ENCODE data around the gene GLRX5.
A peak's percentile ranks its signal among the peaks of the same experiment; 100 is the strongest.

Gene GLRX5

GRCh38 chr14:95496690-95497259 is 38.1 kb upstream of the GLRX5 start:
- H3K4me1 ChIP-seq (ENCODE audit: low read length), result peaks cover 57% of the 10 kb centered on the region
- H3K36me3 ChIP-seq (replicated peaks; ENCODE audit: insufficient read depth, low read length), result no peaks in the 10 kb centered on the region
- H3K9ac ChIP-seq (ENCODE audit: low read length), result no peak overlapping the region
- H2AFZ ChIP-seq (ENCODE audit: low read length), result no peak overlapping the region
- peak overlapping the region; percentile 55; the same call in 1 of the 2 replicates for H3K27ac ChIP-seq (ENCODE audit: low read length)
- H3K4me2 ChIP-seq (ENCODE audit: low read depth, low read length), result no peak overlapping the region
- no peaks in the 10 kb centered on the region for H4K20me1 ChIP-seq (ENCODE audit: insufficient read depth, low read length)
- peaks cover 97% of the 10 kb centered on the region for H3K79me2 ChIP-seq (ENCODE audit: low read length)
- DNase-seq, result no peak
- no peaks in the 10 kb centered on the region for H3F3A ChIP-seq (ENCODE audit: insufficient read depth, low read length)
- H3K9me3 ChIP-seq (replicated peaks; ENCODE audit: insufficient read depth, low read length), result no peaks in the 10 kb centered on the region
- H3K9me2 ChIP-seq (replicated peaks; ENCODE audit: insufficient read depth, low read length), result no peaks in the 10 kb centered on the region
- H3K27me3 ChIP-seq (replicated peaks; ENCODE audit: insufficient read depth, low read length), result no peaks in the 10 kb centered on the region
- no peak for TF ChIP-seq EZH2phosphoT487 (IDR thresholded peaks at IDR 0.05; ENCODE audit: low read length)
- TF ChIP-seq CTCF (IDR thresholded peaks at IDR 0.05; ENCODE audit: low read length), result no peak
- TF ChIP-seq EZH2 (optimal IDR thresholded peaks at IDR 0.05; ENCODE audit: low read depth, low read length), result no peak
- H3K4me3 ChIP-seq (ENCODE audit: low read length), result no peak overlapping the region

- Histone ChIP-seq H4K20me1 (ENCODE audit: insufficient read depth, low read length) (no peaks in the 10 kb centered on the region), H3K27me3 (replicated peaks; ENCODE audit: insufficient read depth, low read length) (no peaks in the 10 kb centered on the region), H3K79me2 (ENCODE audit: low read length) (peaks cover 97% of the 10 kb centered on the region), H3F3A (ENCODE audit: insufficient read depth, low read length) (no peaks in the 10 kb centered on the region), H3K4me3 (ENCODE audit: low read length) (no peak overlapping the region), H3K4me1 (ENCODE audit: low read length) (peaks cover 64% of the 10 kb centered on the region), H3K36me3 (replicated peaks; ENCODE audit: insufficient read depth, low read length) (no peaks in the 10 kb centered on the region), H3K4me2 (ENCODE audit: low read depth, low read length) (no peak overlapping the region), H3K9ac (ENCODE audit: low read length) (no peak overlapping the region), H3K27ac (ENCODE audit: low read length) (peak overlapping the region; percentile 55; the same call in 1 of the 2 replicates), H3K9me3 (replicated peaks; ENCODE audit: insufficient read depth, low read length) (no peaks in the 10 kb centered on the region), H2AFZ (ENCODE audit: low read length) (no peak overlapping the region), H3K9me2 (replicated peaks; ENCODE audit: insufficient read depth, low read length) (no peaks in the 10 kb centered on the region)
- TF ChIP-seq EZH2phosphoT487 (IDR thresholded peaks at IDR 0.05; ENCODE audit: low read length) (no peak), EZH2 (optimal IDR thresholded peaks at IDR 0.05; ENCODE audit: low read depth, low read length) (no peak), CTCF (IDR thresholded peaks at IDR 0.05; ENCODE audit: low read length) (no peak)
- no peak for DNase-seq
Measured at GRCh38 chr14:95497561-95498011, 37.3 kb upstream of the GLRX5 start.

GRCh38 chr14:95498622-95499353 is 36.1 kb upstream of the GLRX5 start:
- Histone ChIP-seq H4K20me1 (ENCODE audit: insufficient read depth, low read length) (no peaks in the 10 kb centered on the region), H3K4me2 (ENCODE audit: low read depth, low read length) (no peak overlapping the region), H3K4me1 (ENCODE audit: low read length) (peaks cover 73% of the 10 kb centered on the region)

More at GRCh38 chr14:95498622-95499353, 36.1 kb upstream of the GLRX5 start:
- Histone ChIP-seq H3K9ac (ENCODE audit: low read length) (no peak overlapping the region), H3K79me2 (ENCODE audit: low read length) (peaks cover 92% of the 10 kb centered on the region), H2AFZ (ENCODE audit: low read length) (no peak overlapping the region), H3K36me3 (replicated peaks; ENCODE audit: insufficient read depth, low read length) (no peaks in the 10 kb centered on the region), H3F3A (ENCODE audit: insufficient read depth, low read length) (peaks cover 7% of the 10 kb centered on the region), H3K9me3 (replicated peaks; ENCODE audit: insufficient read depth, low read length) (no peaks in the 10 kb centered on the region), H3K9me2 (replicated peaks; ENCODE audit: insufficient read depth, low read length) (no peaks in the 10 kb centered on the region), H3K4me3 (ENCODE audit: low read length) (no peak overlapping the region), H3K27me3 (replicated peaks; ENCODE audit: insufficient read depth, low read length) (no peaks in the 10 kb centered on the region), H3K27ac (ENCODE audit: low read length) (no peak overlapping the region; the same call in 1 of the 2 replicates)
- TF ChIP-seq EZH2 (optimal IDR thresholded peaks at IDR 0.05; ENCODE audit: low read depth, low read length) (no peak), EZH2phosphoT487 (IDR thresholded peaks at IDR 0.05; ENCODE audit: low read length) (no peak), CTCF (IDR thresholded peaks at IDR 0.05; ENCODE audit: low read length) (no peak)
- no peak for DNase-seq

Data from MM.1S (cell line).